Activated CD4-positive, alpha-beta memory T cell treated with anti-CD3 and anti-CD28 coated beads, Interleukin-2, amount 10 ng/mL, durations not matched to agents 7 days and 5 days (primary cell): ENCODE data around the gene ADH7. TPM values are rescaled to one million over a fixed set of nuclear protein-coding genes. Genes with fewer than 3 reads are reported as not detected.

ENCODE experiments used
- CTCF ChIA-PET: fragments of 350-600 bp; sonication (Branson Sonifier 250); formaldehyde crosslinking; loops from one replicate; lab custom pipeline; 2021; ENCODE audit warnings: antibody characterized with exemption, inconsistent platforms; lab: Charles Lee
- POLR2A ChIA-PET: fragments of 350-600 bp; sonication (Branson Sonifier 250); formaldehyde crosslinking; loops from one replicate; lab custom pipeline; 2021; ENCODE audit warnings: antibody characterized with exemption; lab: Charles Lee
- DNase-seq: peaks from one replicate; pipeline ENCODE4 v3.0.0-alpha.2; 2020
- H3K27ac Mint-ChIP-seq: one replicate; pipeline ENCODE4 v1.8.0; 2021; ENCODE audit warnings: mild to moderate bottlenecking, mixed read lengths
- H3K27me3 Mint-ChIP-seq: one replicate; pipeline ENCODE4 v1.8.0; 2021; ENCODE audit warnings: mixed read lengths
- H3K36me3 Mint-ChIP-seq: one replicate; pipeline ENCODE4 v1.8.0; 2021; ENCODE audit warnings: low read depth, mixed read lengths
- H3K4me1 Mint-ChIP-seq: one replicate; pipeline ENCODE4 v1.8.0; 2021; ENCODE audit warnings: mixed read lengths
- H3K4me3 Mint-ChIP-seq: one replicate; pipeline ENCODE4 v1.8.0; 2021; ENCODE audit warnings: mild to moderate bottlenecking, mixed read lengths
- H3K9me3 Mint-ChIP-seq: one replicate; pipeline ENCODE4 v1.8.0; 2021; ENCODE audit warnings: mixed read lengths
- total RNA-seq, 2 experiments: library from RNA; stranded (reverse); gene quantifications; one replicate each; pipeline ENCODE4 v1.2.3, GENCODE V29; 2021

The ADH7 gene
- total RNA-seq, 2 experiments from 2014 or later, result not detected

DNA sequence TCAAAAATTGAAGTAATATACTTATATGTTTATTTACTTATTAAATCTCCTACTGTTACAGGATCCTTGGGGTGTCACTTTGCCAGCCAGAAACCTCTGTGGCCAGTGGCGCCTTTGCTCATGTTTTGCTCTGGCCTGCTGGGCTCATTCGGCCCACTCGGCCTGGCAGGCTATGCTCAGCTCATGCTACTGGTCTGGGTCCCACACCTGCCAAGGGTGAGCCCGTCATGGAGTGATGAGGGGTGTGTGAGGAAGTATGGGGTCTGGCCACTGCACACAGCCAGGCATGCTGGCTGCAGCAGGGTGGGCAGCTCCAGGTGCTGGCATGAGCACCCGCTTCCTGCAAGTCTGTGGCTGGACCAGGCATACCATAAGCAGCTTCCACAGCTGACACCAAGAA lies 25.1 kb downstream of the ADH7 start:
- no peaks in the 10 kb centered on the region for H3K36me3 Mint-ChIP-seq
- CTCF ChIA-PET, result interaction anchor here (1.2 to 2.8 kb wide), 2 partner anchors 415 to 441 kb away, joined by 3 to 8 read pairs; partner anchors contain the start of gene METAP1
- DNase-seq, result no peak
- no peak overlapping the region for H3K4me3 Mint-ChIP-seq
- H3K4me1 Mint-ChIP-seq, result peaks cover 7% of the 10 kb centered on the region
- peaks cover 14% of the 10 kb centered on the region for H3K27me3 Mint-ChIP-seq
- POLR2A ChIA-PET, result interaction anchor here (1.5 kb wide), 1 partner anchor 415 kb away, joined by 4 read pairs; the partner anchor contains the start of gene METAP1
- H3K9me3 Mint-ChIP-seq, result no peaks in the 10 kb centered on the region
- no peak overlapping the region for H3K27ac Mint-ChIP-seq

DNA sequence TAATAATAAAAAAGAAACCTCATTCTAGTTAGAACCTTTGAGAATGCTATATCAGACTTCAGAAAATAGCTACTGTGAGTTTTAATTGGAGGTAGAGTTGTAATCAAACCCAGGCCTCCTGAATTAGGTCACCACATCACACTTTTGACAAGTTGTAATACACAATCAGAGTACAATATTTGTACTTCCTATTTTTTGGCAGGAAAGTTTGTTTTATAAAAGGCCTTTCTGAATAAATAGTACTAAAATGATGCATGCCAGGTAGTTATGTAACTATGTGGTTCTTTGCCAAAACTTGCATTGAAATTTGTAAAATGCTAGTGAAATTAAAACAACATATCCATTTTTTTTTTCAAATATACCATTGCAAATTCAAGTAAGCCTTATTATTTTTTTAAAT lies 26.8 kb downstream of the ADH7 start:
- CTCF ChIA-PET, result interaction anchor here (1.1 to 1.7 kb wide), 3 partner anchors 53 to 413 kb away, joined by 3 read pairs; partner anchors contain the start of gene METAP1

DNA sequence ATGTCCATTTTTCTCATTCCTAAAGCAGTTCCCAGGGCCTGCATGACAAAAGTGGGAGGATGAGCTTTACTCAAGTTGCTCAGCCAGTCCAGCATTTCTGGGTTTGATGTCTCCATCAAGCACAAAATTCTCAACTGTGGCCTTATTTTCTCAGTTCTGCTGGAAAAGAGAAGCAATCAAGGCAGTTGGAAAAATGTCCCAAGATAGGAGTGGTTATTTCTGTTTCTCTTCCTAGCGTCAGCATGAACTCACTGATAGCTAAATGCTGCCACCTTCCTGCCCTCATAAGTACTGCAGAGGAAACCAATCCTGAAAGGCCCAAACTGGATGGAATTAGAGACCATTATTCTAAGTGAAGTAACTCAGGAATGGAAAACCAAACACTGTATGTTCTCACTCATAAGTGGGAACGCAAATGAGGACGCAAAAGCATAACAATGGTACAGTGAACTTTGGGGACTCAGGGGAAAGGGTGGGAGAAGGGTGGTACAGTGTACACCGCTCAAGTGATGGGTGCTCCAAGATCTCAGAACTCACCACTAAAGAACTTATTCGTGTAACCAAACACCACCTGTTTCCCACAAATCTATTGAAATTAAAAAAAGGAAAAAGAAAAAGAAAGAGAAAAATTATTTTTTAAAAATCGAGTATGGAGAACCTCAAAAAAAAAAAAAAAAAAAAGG lies 29.6 kb downstream of the ADH7 start:
- CTCF ChIA-PET, result interaction anchor here (0.9 to 3.9 kb wide), 9 partner anchors 18 to 1255 kb away, joined by 3 to 38 read pairs (median 5); partner anchors contain the start of gene METAP1
- Mint-ChIP-seq H3K27ac (no peak overlapping the region), H3K4me1 (peaks cover 26% of the 10 kb centered on the region), H3K27me3 (peaks cover 14% of the 10 kb centered on the region), H3K36me3 (no peaks in the 10 kb centered on the region), H3K9me3 (no peaks in the 10 kb centered on the region), H3K4me3 (no peak overlapping the region)
- DNase-seq, result peak; percentile 57
- POLR2A ChIA-PET, result interaction anchor here (1.4 kb wide), 1 partner anchor 326 kb away, joined by 3 read pairs; no protein-coding TSS in a partner anchor

More for the DNA sequence above, 26.8 kb downstream of the ADH7 start:
- POLR2A ChIA-PET, result no interaction called here
- Mint-ChIP-seq H3K4me3 (no peak overlapping the region), H3K4me1 (peaks cover 24% of the 10 kb centered on the region), H3K27me3 (peaks cover 14% of the 10 kb centered on the region), H3K36me3 (no peaks in the 10 kb centered on the region), H3K9me3 (no peaks in the 10 kb centered on the region), H3K27ac (no peak overlapping the region)
- no peak for DNase-seq

DNA sequence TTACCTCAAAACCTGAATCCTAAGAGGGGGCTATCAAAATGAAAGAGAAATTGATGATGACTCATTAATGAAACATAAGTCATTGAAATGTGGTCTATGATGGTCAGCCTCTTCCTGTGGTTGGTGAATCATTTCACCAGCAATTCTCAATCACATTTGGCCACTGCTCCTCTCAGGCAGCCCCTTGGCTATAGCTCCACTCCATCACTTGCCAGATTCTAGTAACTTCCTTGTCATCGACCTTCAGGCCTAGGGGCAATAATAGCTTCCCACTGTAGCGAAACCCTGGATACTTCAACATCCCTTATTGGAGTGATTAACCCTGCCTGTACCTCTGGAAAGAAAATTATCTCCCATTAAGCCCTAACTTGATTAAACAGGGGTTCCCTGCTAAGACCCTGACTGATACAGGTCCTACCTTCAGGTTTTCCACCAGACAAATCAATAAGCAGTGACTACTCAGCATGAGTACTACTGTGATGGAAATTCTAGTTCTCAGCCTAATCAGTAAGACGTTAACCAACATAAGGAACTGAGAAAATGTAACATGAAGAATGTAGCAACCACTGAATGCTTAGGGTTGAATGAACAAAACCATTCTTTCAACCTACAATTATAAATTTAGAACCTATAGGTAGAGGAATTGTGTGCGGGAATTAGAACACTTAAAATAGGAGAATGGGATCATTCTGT lies 30.4 kb downstream of the ADH7 start:
- H3K4me3 Mint-ChIP-seq, result no peak overlapping the region
- H3K36me3 Mint-ChIP-seq, result no peaks in the 10 kb centered on the region
- peak overlapping the region; percentile 3 for H3K27ac Mint-ChIP-seq
- peaks cover 14% of the 10 kb centered on the region for H3K27me3 Mint-ChIP-seq
- CTCF ChIA-PET, result interaction anchor here (0.6 to 3.9 kb wide), 11 partner anchors 17 to 1254 kb away, joined by 3 to 38 read pairs (median 3); partner anchors contain the start of gene METAP1
- peaks cover 26% of the 10 kb centered on the region for H3K4me1 Mint-ChIP-seq
- POLR2A ChIA-PET, result interaction anchor here (1.2 to 1.4 kb wide), 3 partner anchors 316 to 544 kb away, joined by 3 to 4 read pairs (median 3); partner anchors contain the start of gene ADH5
- DNase-seq, result peak; percentile 27
- no peaks in the 10 kb centered on the region for H3K9me3 Mint-ChIP-seq

DNA sequence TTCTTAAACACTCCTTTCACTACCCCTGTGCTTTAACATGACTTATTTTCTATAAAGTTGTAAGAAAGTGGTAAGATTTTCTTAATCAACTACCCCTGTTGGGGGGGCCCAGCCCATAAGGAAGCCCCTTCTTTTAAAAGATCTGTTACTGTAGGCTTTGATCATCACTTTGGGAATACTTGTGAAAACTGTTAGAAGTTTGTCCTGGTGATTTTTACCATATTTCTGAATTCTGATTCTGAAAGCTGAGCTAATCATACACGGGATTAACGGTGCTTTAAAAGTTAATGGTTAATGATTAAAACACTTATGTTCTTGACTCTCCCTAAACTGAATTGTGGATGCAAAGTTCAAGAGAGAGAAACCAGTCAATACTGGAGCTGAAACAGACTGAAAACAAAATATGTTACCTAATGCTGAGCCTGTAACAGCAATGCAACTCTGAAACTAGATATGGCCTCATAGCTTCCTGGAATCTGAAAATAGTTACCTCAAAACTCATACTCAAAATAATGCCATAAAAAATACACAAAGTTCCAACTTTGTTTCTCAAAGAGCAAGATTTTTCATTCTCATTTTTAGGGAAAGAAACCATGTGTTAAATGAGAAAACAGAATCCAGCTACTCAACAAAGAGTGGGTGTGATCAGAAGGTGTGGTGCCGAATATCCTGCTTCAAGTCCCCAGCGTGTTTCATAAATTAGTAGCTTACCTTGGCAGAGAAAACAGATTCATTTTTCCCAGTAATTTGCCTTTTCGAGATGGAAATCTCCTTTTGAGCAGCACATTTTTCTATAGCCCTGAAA lies 31.6 kb downstream of the ADH7 start:
- CTCF ChIA-PET, result interaction anchor here (0.6 to 3.9 kb wide), 7 partner anchors 26 to 1253 kb away, joined by 3 to 38 read pairs (median 4); partner anchors contain the start of gene METAP1
- H3K27ac Mint-ChIP-seq, result no peak overlapping the region

DNA sequence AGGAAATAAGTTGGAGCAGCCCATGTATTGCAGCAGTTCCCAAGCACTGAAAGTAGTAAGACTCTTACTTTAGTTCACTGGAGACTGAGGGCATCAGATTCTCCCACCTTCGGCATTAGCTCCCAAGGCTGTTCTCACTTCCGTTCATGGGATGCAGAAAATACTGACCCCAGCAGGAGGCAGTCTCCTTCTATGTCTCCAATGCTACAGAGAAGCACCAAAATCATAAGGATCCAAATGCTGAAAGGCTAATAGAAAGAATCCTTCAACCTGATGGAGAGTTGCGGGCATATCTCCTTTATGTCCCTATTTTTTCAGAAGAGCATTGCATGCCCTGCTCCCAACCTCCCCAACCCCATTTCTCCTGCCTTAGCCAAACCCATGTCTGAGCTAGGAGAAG lies 32.4 kb downstream of the ADH7 start:
- CTCF ChIA-PET, result interaction anchor here (1.6 to 3.9 kb wide), 2 partner anchors 25 to 407 kb away, joined by 5 to 38 read pairs; partner anchors contain the start of gene METAP1
- Mint-ChIP-seq H3K9me3 (no peaks in the 10 kb centered on the region), H3K27me3 (peaks cover 12% of the 10 kb centered on the region), H3K4me1 (peaks cover 26% of the 10 kb centered on the region), H3K4me3 (no peak overlapping the region), H3K27ac (no peak overlapping the region), H3K36me3 (no peaks in the 10 kb centered on the region)
- DNase-seq, result no peak
- POLR2A ChIA-PET, result interaction anchor here (1.5 kb wide), 1 partner anchor 407 kb away, joined by 10 read pairs; the partner anchor contains the start of gene METAP1

More for the DNA sequence above, 31.6 kb downstream of the ADH7 start:
- H3K27me3 Mint-ChIP-seq, result peaks cover 14% of the 10 kb centered on the region
- H3K4me1 Mint-ChIP-seq, result peaks cover 26% of the 10 kb centered on the region
- no peaks in the 10 kb centered on the region for H3K9me3 Mint-ChIP-seq
- POLR2A ChIA-PET, result interaction anchor here (1.2 to 1.5 kb wide), 3 partner anchors 315 to 545 kb away, joined by 3 to 10 read pairs (median 4); partner anchors contain the start of genes ADH5 and METAP1
- no peak overlapping the region for H3K4me3 Mint-ChIP-seq
- no peaks in the 10 kb centered on the region for H3K36me3 Mint-ChIP-seq
- DNase-seq, result no peak

DNA sequence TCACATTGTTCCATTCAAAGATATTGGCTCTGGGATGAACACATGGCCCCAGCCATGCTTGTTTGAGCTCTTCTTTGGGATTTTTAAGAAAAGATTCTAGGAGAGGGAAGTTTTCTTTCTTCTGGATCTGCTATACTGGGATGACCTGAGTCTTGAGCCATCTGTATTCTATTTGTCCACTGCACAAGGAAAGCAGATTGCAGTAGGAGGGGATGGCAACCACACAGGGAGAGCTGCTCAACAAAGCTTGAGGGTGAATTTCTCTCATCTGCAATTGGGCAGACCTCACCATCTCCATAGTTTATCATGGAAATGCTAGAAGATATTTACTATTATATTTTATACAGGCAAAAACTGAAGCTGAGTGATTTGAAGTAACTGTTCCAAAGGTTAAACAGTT lies 34.3 kb downstream of the ADH7 start:
- ChIA-PET POLR2A (no interaction called here), CTCF (no interaction called here)
- H3K27ac Mint-ChIP-seq, result no peak overlapping the region
- H3K9me3 Mint-ChIP-seq, result no peaks in the 10 kb centered on the region
- no peak overlapping the region for H3K4me3 Mint-ChIP-seq
- no peaks in the 10 kb centered on the region for H3K36me3 Mint-ChIP-seq
- H3K4me1 Mint-ChIP-seq, result peaks cover 26% of the 10 kb centered on the region
- no peak for DNase-seq
- H3K27me3 Mint-ChIP-seq, result peaks cover 8% of the 10 kb centered on the region

DNA sequence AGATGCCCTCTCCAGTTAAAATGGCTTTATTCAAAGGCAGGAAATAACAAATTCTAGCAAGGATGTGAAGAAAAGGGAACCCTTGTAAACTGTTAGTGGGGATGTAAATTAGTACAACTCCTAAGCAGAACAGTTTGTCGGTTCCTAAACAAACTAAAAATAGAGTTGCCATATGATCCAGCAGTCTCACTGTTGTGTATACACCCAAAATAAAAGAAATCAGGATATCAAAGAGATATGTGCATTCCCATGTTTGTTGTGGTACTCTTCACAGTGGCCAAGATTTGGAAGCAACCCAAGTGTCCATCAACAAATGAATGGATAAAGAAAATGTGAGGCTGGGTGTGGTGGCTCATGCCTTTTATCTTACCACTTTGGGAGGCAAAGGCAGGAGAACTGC lies 36.1 kb downstream of the ADH7 start:
- Mint-ChIP-seq H3K4me3 (no peak overlapping the region), H3K27ac (no peak overlapping the region), H3K4me1 (peaks cover 9% of the 10 kb centered on the region), H3K9me3 (no peaks in the 10 kb centered on the region), H3K36me3 (no peaks in the 10 kb centered on the region), H3K27me3 (peaks cover 8% of the 10 kb centered on the region)
- no peak for DNase-seq
- POLR2A ChIA-PET, result no interaction called here
- CTCF ChIA-PET, result interaction anchor here (0.9 kb wide), 1 partner anchor 409 kb away, joined by 4 read pairs; no protein-coding TSS in a partner anchor

DNA sequence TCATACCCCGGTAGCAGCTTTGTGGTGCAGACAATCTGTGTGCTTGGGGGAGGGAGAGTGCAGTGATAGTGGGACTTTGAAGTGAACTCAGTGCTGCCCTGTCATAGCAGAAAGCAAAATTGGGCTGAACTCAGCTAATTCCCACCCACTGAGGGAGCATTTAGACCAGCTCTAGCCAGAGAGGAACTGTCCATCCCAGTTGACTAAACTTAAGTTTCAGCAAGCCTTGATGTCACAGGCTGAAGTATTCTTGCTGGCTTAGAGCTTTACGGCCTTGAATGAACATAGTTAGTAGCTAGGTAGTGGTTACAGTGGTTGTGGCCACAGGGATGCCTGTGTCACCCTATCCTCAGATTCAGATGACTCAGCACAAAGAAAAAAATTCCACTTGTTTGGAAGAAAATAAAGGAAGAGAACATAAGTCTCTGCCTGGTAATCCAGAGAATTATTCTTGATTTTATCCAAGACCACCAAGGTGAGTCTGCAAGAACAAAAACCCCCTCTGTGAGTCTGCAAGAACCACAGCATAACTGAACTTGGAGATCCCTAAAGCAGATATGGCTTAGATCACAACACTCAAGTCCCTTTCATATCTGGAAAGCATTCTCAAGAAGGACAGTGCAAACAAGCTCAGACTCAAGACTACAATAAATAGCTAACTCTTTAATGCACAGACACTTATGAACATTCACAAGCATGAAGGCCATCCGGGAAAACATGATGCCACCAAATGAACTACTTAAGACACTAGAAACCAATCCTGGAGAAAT lies 39.4 kb downstream of the ADH7 start:
- ChIA-PET POLR2A (no interaction called here), CTCF (no interaction called here)
- Mint-ChIP-seq H3K36me3 (no peaks in the 10 kb centered on the region), H3K9me3 (no peaks in the 10 kb centered on the region), H3K4me1 (no peaks in the 10 kb centered on the region), H3K27ac (no peak overlapping the region), H3K27me3 (peaks cover 16% of the 10 kb centered on the region), H3K4me3 (no peak overlapping the region)
- no peak for DNase-seq

DNA sequence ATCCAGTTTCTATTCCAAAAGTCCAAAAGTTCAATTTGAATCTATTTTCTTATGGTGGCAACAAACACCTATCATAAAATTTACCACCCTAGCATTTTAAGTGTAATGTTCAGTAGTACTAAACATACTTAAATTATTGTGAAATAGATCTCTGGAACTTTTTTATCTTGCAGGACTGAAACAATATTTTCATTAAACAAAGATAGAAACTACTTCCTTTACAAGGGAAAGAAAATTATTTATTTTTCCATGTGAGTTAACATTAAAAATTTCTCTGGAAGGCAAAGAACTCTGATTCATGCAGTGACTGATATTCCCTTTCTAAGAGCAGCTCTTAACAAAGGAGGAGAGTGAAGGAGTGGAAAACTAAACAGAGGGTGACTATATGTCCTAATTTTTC lies 40.2 kb downstream of the ADH7 start:
- ChIA-PET POLR2A (no interaction called here), CTCF (no interaction called here)
- H3K27me3 Mint-ChIP-seq, result peaks cover 16% of the 10 kb centered on the region
- no peak overlapping the region for H3K27ac Mint-ChIP-seq
- H3K4me1 Mint-ChIP-seq, result no peaks in the 10 kb centered on the region
- no peaks in the 10 kb centered on the region for H3K36me3 Mint-ChIP-seq
- H3K9me3 Mint-ChIP-seq, result no peaks in the 10 kb centered on the region
- H3K4me3 Mint-ChIP-seq, result no peak overlapping the region
- no peak for DNase-seq

DNA sequence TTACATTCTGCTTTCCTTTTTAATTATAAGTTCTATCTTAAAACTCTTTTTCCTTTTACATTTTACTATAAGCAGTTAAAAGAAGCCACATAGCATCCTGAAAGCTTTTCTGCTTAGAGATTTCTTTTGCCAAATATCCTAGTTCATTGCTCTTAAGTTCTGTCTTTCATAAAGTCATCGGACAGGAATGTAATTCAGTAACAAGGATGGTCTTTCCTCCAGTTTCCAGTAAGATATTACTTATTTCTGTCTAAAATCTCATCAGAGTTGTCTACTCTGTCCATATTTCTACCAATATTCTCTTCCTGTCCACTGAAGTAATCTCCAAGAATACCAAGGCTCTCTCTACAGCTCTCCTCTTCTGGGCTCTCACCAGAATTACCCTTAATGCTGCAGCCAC lies 45.1 kb downstream of the ADH7 start:
- ChIA-PET CTCF (no interaction called here), POLR2A (no interaction called here)
- Mint-ChIP-seq H3K27ac (no peak overlapping the region), H3K4me1 (no peaks in the 10 kb centered on the region), H3K4me3 (no peak overlapping the region), H3K27me3 (peaks cover 15% of the 10 kb centered on the region), H3K36me3 (no peaks in the 10 kb centered on the region), H3K9me3 (no peaks in the 10 kb centered on the region)
- DNase-seq, result no peak

DNA sequence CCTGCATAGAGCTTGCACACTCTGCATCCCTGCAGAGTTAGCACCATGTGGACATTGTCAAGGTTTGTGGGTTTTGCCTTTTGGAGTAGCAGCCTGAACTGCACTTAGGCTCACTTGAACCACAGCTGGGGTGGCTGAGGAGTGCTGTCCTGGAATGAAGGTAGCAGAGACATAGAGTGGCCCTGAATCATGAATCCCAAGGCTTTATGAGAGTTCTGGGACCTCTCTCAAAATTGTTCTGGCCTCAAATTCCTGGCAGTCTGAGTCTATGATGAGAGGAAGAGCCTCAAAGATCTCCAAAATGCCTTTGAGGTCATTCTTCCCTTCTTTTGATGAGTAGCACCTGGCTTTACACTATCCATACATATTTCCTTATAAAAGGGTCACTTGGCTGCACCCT lies 45.5 kb downstream of the ADH7 start:
- no peaks in the 10 kb centered on the region for H3K9me3 Mint-ChIP-seq
- no peaks in the 10 kb centered on the region for H3K4me1 Mint-ChIP-seq
- POLR2A ChIA-PET, result no interaction called here
- H3K27me3 Mint-ChIP-seq, result peaks cover 15% of the 10 kb centered on the region
- no peak for DNase-seq
- CTCF ChIA-PET, result no interaction called here
- H3K27ac Mint-ChIP-seq, result no peak overlapping the region
- H3K36me3 Mint-ChIP-seq, result no peaks in the 10 kb centered on the region
- H3K4me3 Mint-ChIP-seq, result no peak overlapping the region
